Measurements from ENCODE around the gene NIPAL4. TPM values are rescaled to one million over a fixed set of nuclear protein-coding genes. Genes with fewer than 3 reads are reported as not detected.
"Not testable (repeated sequence)": the region's sequence is repeated elsewhere in the genome, so short reads cannot be mapped to it uniquely, and the experiment has no call there.

The NIPAL4 gene
- polyA plus RNA-seq, 1 experiment: 4.4 TPM

- H3K27me3 ChIP-seq (ENCODE audit: control insufficient read depth, insufficient read depth, low read length): no peaks in the 10 kb centered on the region
- no peak overlapping the region for H3K4me3 ChIP-seq (ENCODE audit: low read depth, low read length)
- no peak for DNase-seq (ENCODE audit: low read depth)
- TF ChIP-seq, protein P1, sequence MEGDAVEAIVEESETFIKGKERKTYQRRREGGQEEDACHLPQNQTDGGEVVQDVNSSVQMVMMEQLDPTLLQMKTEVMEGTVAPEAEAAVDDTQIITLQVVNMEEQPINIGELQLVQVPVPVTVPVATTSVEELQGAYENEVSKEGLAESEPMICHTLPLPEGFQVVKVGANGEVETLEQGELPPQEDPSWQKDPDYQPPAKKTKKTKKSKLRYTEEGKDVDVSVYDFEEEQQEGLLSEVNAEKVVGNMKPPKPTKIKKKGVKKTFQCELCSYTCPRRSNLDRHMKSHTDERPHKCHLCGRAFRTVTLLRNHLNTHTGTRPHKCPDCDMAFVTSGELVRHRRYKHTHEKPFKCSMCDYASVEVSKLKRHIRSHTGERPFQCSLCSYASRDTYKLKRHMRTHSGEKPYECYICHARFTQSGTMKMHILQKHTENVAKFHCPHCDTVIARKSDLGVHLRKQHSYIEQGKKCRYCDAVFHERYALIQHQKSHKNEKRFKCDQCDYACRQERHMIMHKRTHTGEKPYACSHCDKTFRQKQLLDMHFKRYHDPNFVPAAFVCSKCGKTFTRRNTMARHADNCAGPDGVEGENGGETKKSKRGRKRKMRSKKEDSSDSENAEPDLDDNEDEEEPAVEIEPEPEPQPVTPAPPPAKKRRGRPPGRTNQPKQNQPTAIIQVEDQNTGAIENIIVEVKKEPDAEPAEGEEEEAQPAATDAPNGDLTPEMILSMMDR (IDR thresholded peaks at IDR 0.05; ENCODE audit: insufficient read depth, low read depth, low read length): no peak
- POLR2A ChIA-PET: interaction anchor here (0.5 kb wide), 1 partner anchor 46 kb away, joined by 7 read pairs; no protein-coding TSS in a partner anchor
- CTCF ChIA-PET: interaction anchor here (0.9 to 3.2 kb wide), 6 partner anchors 9 to 239 kb away, joined by 3 to 12 read pairs (median 6); no protein-coding TSS in a partner anchor
- H3K36me3 ChIP-seq (ENCODE audit: control insufficient read depth, insufficient read depth, low read length): peaks cover 21% of the 10 kb centered on the region
Measured at GRCh38 chr5:157479612-157480510, 19.8 kb downstream of the NIPAL4 start.

- POLR2A ChIA-PET: no interaction called here
- TF ChIP-seq, protein P1 (IDR thresholded peaks at IDR 0.05; ENCODE audit: insufficient read depth, low read depth, low read length): no peak
- Histone ChIP-seq H3K4me3 (ENCODE audit: low read depth, low read length) (no peak overlapping the region), H3K36me3 (ENCODE audit: control insufficient read depth, insufficient read depth, low read length) (peaks cover 25% of the 10 kb centered on the region), H3K27me3 (ENCODE audit: control insufficient read depth, insufficient read depth, low read length) (no peaks in the 10 kb centered on the region)
- CTCF ChIA-PET: interaction anchor here (1.0 to 3.2 kb wide), 5 partner anchors 8 to 238 kb away, joined by 3 to 12 read pairs (median 6); no protein-coding TSS in a partner anchor
- DNase-seq (ENCODE audit: low read depth): no peak
Measured at GRCh38 chr5:157481265-157481664, 21.3 kb downstream of the NIPAL4 start.

- Histone ChIP-seq H3K4me3 (ENCODE audit: low read depth, low read length) (no peak overlapping the region), H3K27me3 (ENCODE audit: control insufficient read depth, insufficient read depth, low read length) (no peaks in the 10 kb centered on the region), H3K36me3 (ENCODE audit: control insufficient read depth, insufficient read depth, low read length) (peaks cover 28% of the 10 kb centered on the region)
- TF ChIP-seq, protein P1 (IDR thresholded peaks at IDR 0.05; ENCODE audit: insufficient read depth, low read depth, low read length): no peak
- ChIA-PET CTCF (interaction anchor here (1.3 to 3.2 kb wide), 3 partner anchors 7 to 237 kb away, joined by 3 to 12 read pairs (median 6); no protein-coding TSS in a partner anchor), POLR2A (no interaction called here)
- DNase-seq (ENCODE audit: low read depth): no peak
Measured at GRCh38 chr5:157481666-157482065, 21.7 kb downstream of the NIPAL4 start.

GRCh38 chr5:157482702-157483101 lies 22.7 kb downstream of the NIPAL4 start:
- DNase-seq (ENCODE audit: low read depth); CTCF ChIA-PET: not testable (repeated sequence)
- peaks cover 31% of the 10 kb centered on the region for H3K36me3 ChIP-seq (ENCODE audit: control insufficient read depth, insufficient read depth, low read length)

DNA sequence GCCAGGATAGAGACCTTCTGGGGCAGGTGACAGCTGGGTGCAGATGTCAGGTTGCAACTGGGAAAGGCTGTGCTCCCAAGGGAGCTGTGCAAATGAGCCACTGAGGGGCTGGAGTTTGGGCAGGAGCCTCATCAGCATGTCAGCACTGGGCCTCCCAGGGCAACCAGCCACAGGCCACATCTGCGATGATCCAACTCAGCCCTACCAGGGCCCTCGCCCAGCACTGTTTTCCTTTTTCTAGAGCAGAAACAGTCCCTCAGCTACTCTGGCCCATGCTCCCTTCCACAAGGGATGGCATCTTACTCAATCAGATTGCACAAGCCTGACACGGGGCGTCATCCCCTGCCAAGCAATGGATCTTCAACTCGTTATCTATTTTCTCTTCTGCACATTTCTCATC lies 24.8 kb downstream of the NIPAL4 start:
- CTCF ChIA-PET: interaction anchor here (0.8 to 2.2 kb wide), 5 partner anchors 13 to 234 kb away, joined by 3 to 9 read pairs (median 4); no protein-coding TSS in a partner anchor
- POLR2A ChIA-PET: interaction anchor here (0.5 kb wide), 1 partner anchor 30 kb away, joined by 6 read pairs; no protein-coding TSS in a partner anchor
- no peak overlapping the region for H3K4me3 ChIP-seq (ENCODE audit: low read depth, low read length)
- TF ChIP-seq, protein P1 (IDR thresholded peaks at IDR 0.05; ENCODE audit: insufficient read depth, low read depth, low read length): no peak
- H3K27me3 ChIP-seq (ENCODE audit: control insufficient read depth, insufficient read depth, low read length): no peaks in the 10 kb centered on the region
- peaks cover 33% of the 10 kb centered on the region for H3K36me3 ChIP-seq (ENCODE audit: control insufficient read depth, insufficient read depth, low read length)
- no peak for DNase-seq (ENCODE audit: low read depth)

More at GRCh38 chr5:157482702-157483101, 22.7 kb downstream of the NIPAL4 start:
- H3K27me3 ChIP-seq (ENCODE audit: control insufficient read depth, insufficient read depth, low read length); H3K4me3 ChIP-seq (ENCODE audit: low read depth, low read length); POLR2A ChIA-PET: not testable (repeated sequence)

All from BJ (cell line).